SK-N-SH treated with all-trans-retinoic acid at 6 μM for 48 hours (cell line): ENCODE measurements around the gene TOM1L2.

Source experiments
- ZC3H10 ChIP-seq: fragments of 250-450 bp; sonication (Bioruptor Pico); IDR thresholded peaks from 2 replicates; pipeline ENCODE4 v1.5.1; 2021; ENCODE audit warnings: mild to moderate bottlenecking, moderate library complexity
- ZFP3 ChIP-seq: fragments of 250-450 bp; sonication (Bioruptor Pico); IDR thresholded peaks from 2 replicates; pipeline ENCODE4 v1.5.0; 2020; ENCODE audit warnings: mild to moderate bottlenecking, moderate library complexity
- ZNF70 ChIP-seq: fragments of 450-650 bp; formaldehyde crosslinking; IDR thresholded peaks from 2 replicates; pipeline ENCODE4 v1.5.0; 2020; ENCODE audit warnings: mild to moderate bottlenecking, moderate library complexity
- ZNF8 ChIP-seq: fragments of 450-650 bp; formaldehyde crosslinking; IDR thresholded peaks from 2 replicates; pipeline ENCODE4 v1.5.0; 2020; ENCODE audit warnings: mild to moderate bottlenecking, moderate library complexity
- TF ChIP-seq, protein P1 (sequence below): fragments of 250-450 bp; sonication (Bioruptor Pico); IDR thresholded peaks from 2 replicates; pipeline ENCODE4 v1.8.0; 2020; ENCODE audit warnings: mild to moderate bottlenecking, moderate library complexity, borderline replicate concordance
- TF ChIP-seq, protein P2 (sequence below): fragments of 250-450 bp; sonication (Bioruptor Pico); IDR thresholded peaks from 2 replicates; pipeline ENCODE4 v1.5.1; 2021; ENCODE audit warnings: mild to moderate bottlenecking, moderate library complexity

DNA sequence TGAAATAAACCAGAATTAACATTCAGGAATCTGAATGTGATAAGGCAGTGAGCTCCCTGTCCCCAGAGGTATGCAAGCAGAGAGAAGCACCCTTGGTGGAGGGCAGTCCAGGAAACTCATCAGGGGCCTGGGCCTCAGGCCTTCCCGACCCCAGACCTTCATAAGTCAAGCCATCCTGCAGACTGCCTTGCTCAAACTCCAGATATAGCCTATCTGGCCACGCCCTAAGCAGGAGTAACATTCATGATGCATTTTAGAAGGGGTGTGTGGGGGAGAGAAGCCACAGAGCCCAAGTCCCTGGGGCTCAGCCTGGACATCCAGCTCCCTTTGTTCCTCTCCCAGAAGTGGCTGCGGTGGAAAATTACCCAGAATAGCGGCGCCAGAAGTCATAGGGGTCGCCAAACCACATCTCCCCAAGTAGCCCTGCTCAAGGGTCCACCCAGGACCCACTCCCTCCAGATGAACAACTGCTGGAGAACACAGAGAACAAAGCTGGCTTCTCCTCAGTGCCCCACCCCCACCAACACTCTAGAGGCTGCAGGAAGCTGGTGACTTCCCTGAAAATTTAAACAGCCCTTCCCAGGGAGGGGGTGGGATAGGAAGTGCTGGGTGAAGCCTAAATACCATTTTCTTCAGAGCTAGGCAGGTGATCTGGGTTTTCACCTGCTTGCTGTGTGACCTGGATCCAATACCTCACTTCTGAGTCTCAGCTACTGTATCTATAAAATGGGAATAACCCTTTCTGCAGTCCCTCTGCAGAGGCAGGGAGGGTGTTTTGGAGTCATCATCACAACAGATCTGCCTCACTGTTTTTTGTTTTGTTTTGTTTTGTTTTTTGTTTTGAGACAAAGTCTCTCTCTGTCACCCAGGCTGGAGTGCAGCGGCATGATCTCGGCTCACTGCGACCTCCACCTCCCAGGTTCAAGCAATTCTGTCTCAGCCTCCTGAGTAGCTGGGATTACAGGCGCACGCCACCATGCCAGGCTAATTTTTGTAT lies 133.9 kb downstream of the TOM1L2 start:
- TF ChIP-seq, protein P1, sequence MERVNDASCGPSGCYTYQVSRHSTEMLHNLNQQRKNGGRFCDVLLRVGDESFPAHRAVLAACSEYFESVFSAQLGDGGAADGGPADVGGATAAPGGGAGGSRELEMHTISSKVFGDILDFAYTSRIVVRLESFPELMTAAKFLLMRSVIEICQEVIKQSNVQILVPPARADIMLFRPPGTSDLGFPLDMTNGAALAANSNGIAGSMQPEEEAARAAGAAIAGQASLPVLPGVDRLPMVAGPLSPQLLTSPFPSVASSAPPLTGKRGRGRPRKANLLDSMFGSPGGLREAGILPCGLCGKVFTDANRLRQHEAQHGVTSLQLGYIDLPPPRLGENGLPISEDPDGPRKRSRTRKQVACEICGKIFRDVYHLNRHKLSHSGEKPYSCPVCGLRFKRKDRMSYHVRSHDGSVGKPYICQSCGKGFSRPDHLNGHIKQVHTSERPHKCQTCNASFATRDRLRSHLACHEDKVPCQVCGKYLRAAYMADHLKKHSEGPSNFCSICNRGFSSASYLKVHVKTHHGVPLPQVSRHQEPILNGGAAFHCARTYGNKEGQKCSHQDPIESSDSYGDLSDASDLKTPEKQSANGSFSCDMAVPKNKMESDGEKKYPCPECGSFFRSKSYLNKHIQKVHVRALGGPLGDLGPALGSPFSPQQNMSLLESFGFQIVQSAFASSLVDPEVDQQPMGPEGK (CRISPR knock-in tag), result no peak
- TF ChIP-seq ZNF8 (no peak), ZFP3 (CRISPR knock-in tag) (no peak), ZC3H10 (CRISPR knock-in tag) (no peak), ZNF70 (CRISPR knock-in tag) (no peak)
- TF ChIP-seq, protein P2, sequence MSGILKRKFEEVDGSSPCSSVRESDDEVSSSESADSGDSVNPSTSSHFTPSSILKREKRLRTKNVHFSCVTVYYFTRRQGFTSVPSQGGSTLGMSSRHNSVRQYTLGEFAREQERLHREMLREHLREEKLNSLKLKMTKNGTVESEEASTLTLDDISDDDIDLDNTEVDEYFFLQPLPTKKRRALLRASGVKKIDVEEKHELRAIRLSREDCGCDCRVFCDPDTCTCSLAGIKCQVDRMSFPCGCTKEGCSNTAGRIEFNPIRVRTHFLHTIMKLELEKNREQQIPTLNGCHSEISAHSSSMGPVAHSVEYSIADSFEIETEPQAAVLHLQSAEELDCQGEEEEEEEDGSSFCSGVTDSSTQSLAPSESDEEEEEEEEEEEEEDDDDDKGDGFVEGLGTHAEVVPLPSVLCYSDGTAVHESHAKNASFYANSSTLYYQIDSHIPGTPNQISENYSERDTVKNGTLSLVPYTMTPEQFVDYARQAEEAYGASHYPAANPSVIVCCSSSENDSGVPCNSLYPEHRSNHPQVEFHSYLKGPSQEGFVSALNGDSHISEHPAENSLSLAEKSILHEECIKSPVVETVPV (CRISPR knock-in tag), result no peak
